Erythroblast (primary cell): Measurements from ENCODE around the gene EGFLAM.
A peak's percentile ranks its signal among the peaks of the same experiment; 100 is the strongest.

Source experiments
- DNase-seq, 2 experiments: peaks; one replicate each; lab custom pipeline; 2025; lab: John Stamatoyannopoulos, UW
- GATA1 ChIP-seq: IDR thresholded peaks from 2 replicates; pipeline ENCODE4 v1.6.1; 2011; ENCODE audit warnings: low read depth, mild to moderate bottlenecking, control low read depth, low read length, moderate library complexity
- POLR2A ChIP-seq: IDR thresholded peaks from 2 replicates; pipeline ENCODE4 v1.6.1; 2011; ENCODE audit warnings: mild to moderate bottlenecking, low read length

The EGFLAM gene

GRCh38 chr5:38417658-38418017 is 159.3 kb downstream of the EGFLAM start:
- TF ChIP-seq POLR2A (no peak), GATA1 (no peak)
- DNase-seq = no peak

- TF ChIP-seq POLR2A = no peak
- DNase-seq = no peak
These were observed 161.9 kb downstream of the EGFLAM start for GRCh38 chr5:38420246-38420645.

- TF ChIP-seq POLR2A = no peak
- no peak for TF ChIP-seq GATA1
- DNase-seq = peak; percentile 13 to 38
These were observed 162.5 kb downstream of the EGFLAM start for GRCh38 chr5:38420691-38421390.

GRCh38 chr5:38422622-38423021 is 164.3 kb downstream of the EGFLAM start:
- no peak for DNase-seq
- TF ChIP-seq POLR2A = no peak
- no peak for TF ChIP-seq GATA1

- no peak for DNase-seq
- no peak for TF ChIP-seq POLR2A
These were observed 165.2 kb downstream of the EGFLAM start for GRCh38 chr5:38423276-38424147.

- DNase-seq = no peak
- TF ChIP-seq GATA1 (no peak), POLR2A (no peak)
These were observed 166.0 kb downstream of the EGFLAM start for GRCh38 chr5:38424148-38425060.

GRCh38 chr5:38426490-38426889 is 168.1 kb downstream of the EGFLAM start:
- no peak for TF ChIP-seq GATA1
- no peak for TF ChIP-seq POLR2A
- no peak for DNase-seq

- TF ChIP-seq POLR2A = no peak
- no peak for TF ChIP-seq GATA1
- DNase-seq = peak in 1 of 2 experiments; percentile 5
These were observed 168.9 kb downstream of the EGFLAM start for GRCh38 chr5:38426986-38427950.

GRCh38 chr5:38431242-38431853 is 173.0 kb downstream of the EGFLAM start:
- DNase-seq = no peak
- TF ChIP-seq POLR2A = no peak
- TF ChIP-seq GATA1 = no peak

- no peak for DNase-seq
- TF ChIP-seq POLR2A (no peak), GATA1 (no peak)
These were observed 175.0 kb downstream of the EGFLAM start for GRCh38 chr5:38433160-38433861.

GRCh38 chr5:38434966-38435705 is 176.8 kb downstream of the EGFLAM start:
- no peak for DNase-seq
- TF ChIP-seq POLR2A = no peak

- DNase-seq = no peak
- TF ChIP-seq GATA1 = no peak
- TF ChIP-seq POLR2A = no peak
These were observed 180.4 kb downstream of the EGFLAM start for GRCh38 chr5:38438757-38439156.
